GM21825 (cell line): Measurements from ENCODE around the gene FCGR3B.
"Not testable (repeated sequence)": the region's sequence is repeated elsewhere in the genome, so short reads cannot be mapped to it uniquely, and the experiment has no call there.

Source experiments
- ATAC-seq: cut with Tn5 transposase; IDR thresholded peaks from one replicate; pipeline ENCODE4 v1.9.1; 2021; ENCODE audit warnings: mild to moderate bottlenecking, moderate library complexity; ENCODE audit not compliant: unreplicated experiment

The FCGR3B gene

DNA sequence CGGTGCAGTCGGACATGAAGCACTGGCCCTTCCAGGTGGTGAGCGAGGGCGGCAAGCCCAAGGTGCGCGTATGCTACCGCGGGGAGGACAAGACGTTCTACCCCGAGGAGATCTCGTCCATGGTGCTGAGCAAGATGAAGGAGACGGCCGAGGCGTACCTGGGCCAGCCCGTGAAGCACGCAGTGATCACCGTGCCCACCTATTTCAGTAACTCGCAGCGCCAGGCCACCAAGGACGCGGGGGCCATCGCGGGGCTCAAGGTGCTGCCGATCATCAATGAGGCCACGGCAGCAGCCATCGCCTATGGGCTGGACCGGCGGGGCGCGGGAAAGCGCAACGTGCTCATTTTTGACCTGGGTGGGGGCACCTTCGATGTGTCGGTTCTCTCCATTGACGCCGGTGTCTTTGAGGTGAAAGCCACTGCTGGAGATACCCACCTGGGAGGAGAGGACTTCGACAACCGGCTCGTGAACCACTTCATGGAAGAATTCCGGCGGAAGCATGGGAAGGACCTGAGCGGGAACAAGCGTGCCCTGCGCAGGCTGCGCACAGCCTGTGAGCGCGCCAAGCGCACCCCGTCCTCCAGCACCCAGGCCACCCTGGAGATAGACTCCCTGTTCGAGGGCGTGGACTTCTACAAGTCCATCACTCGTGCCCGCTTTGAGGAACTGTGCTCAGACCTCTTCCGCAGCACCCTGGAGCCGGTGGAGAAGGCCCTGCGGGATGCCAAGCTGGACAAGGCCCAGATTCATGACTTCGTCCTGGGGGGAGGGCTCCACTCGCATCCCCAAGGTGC is 24.2 kb downstream of the FCGR3B start:
- ATAC-seq, result not testable (repeated sequence)

DNA sequence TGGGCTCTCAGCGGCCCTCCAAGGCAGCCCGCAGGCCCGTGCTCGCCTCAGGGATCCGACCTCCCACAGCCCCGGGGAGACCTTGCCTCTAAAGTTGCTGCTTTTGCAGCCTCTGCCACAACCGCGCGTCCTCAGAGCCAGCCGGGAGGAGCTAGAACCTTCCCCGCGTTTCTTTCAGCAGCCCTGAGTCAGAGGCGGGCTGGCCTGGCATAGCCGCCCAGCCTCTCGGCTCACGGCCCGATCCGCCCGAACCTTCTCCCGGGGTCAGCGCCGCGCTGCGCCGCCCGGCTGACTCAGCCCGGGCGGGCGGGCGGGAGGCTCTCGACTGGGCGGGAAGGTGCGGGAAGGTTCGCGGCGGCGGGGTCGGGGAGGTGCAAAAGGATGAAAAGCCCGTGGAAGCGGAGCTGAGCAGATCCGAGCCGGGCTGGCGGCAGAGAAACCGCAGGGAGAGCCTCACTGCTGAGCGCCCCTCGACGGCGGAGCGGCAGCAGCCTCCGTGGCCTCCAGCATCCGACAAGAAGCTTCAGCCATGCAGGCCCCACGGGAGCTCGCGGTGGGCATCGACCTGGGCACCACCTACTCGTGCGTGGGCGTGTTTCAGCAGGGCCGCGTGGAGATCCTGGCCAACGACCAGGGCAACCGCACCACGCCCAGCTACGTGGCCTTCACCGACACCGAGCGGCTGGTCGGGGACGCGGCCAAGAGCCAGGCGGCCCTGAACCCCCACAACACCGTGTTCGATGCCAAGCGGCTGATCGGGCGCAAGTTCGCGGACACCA is 25.0 kb downstream of the FCGR3B start:
- not testable (repeated sequence) for ATAC-seq

DNA sequence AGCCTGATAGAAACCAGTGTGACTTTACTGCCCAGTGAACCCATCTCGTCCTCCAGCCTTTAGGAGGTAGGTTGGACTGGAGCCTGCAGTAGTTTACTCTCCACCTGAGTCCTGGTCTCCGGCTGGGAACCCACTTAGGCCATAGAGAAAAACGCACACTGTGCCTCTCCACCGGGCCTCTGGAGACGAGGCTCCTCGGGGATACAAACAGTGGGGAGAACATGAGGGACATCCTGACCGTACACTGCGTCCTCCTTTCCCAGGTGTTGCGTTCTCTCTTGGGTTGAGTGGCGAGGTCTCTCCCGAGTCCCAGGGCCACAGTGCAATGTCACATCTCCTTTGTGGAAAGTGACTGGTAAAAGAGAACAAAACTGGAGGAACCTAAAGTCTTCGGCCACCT is 26.0 kb downstream of the FCGR3B start:
- not testable (repeated sequence) for ATAC-seq

DNA sequence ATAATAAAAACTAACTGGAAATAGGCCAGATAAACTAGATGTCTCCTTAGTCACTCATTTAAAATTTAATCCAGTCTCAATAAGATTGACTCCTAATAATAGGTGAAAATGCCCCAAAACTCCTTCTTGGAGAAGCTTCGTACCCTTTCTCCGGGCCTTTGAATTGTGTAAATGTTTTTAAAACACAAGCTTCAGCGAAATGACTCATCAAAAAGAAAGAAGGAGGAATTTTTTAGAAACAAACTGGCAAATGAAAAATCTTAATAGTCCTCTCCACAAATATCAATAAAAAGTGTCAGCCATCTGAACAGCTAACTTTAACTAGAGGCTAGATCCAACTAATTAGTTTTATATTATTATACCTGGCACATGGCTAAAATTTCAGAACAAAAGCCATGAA is 33.9 kb downstream of the FCGR3B start:
- ATAC-seq, result not testable (repeated sequence)

DNA sequence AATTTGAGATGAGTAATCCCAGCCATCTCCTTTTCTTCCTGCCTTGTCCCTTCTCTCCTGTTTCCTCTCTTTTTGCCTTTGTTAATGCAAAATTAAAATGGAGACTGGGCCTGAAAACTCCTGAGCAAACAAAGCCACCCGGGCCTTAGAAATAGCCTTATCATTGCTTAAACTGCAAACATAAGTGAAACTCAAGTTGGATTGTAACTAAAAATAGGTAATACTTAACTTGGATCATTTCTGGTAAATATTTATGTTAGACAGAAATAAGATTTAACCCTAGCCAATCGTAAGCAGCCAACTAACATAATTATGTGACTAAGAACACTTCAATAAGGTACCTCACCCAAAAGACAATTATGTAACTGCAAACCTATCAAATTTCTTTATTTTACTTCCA is 35.4 kb downstream of the FCGR3B start:
- not testable (repeated sequence) for ATAC-seq

DNA sequence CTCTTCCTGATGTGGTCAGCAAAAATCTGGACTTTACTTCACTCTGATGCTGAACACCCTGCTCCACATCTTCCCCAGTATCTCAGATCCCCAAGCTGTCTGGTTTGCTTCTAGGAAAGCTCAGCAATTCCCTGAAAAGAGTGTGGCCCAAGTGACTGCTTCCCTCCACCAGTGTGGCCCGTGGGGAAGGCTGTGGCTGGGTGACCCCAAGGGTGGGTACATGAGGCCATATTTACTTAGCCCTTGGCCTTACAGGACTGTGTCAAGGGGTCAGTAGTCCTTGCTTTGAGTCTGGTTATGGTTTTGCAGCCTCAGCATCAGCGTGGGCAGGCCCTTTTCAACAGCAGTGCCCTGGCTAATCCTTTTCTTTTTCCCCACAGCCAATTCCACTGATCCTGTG is 35.8 kb downstream of the FCGR3B start:
- ATAC-seq, result not testable (repeated sequence)

DNA sequence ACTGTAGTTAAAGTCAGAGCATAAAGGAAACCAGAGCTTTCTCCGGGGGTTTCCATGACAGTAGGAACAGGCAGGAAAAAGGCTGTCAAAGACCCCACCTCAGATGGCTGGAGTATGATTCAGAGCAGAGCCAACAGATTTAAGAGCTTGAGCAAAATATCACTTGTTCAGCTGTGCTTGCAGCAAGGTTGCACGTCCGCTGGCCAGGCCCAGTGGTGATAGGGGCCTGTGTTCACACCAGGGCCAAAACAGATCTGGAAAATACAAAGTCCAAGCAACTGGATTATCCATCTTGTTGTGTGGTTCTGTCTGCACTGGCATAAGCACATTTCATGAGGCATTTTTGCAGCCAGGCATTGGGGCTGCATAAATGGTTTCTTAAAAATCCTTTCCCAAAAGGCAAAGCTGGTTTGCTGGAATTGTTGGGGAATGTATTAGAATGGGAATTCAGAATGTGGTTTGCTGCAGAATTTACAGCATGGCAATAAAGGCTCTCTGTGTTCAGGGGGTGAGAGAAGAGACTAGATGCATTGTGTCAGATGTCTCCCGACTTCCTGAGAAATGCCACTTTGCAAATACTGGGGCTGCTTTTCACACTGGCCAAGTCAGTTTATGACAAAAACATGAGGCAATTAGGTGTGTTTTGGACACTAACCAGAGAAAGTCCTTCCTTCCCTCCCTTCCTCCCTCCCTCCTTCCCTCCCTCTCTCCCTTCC is 36.5 kb downstream of the FCGR3B start:
- ATAC-seq, result not testable (repeated sequence)

DNA sequence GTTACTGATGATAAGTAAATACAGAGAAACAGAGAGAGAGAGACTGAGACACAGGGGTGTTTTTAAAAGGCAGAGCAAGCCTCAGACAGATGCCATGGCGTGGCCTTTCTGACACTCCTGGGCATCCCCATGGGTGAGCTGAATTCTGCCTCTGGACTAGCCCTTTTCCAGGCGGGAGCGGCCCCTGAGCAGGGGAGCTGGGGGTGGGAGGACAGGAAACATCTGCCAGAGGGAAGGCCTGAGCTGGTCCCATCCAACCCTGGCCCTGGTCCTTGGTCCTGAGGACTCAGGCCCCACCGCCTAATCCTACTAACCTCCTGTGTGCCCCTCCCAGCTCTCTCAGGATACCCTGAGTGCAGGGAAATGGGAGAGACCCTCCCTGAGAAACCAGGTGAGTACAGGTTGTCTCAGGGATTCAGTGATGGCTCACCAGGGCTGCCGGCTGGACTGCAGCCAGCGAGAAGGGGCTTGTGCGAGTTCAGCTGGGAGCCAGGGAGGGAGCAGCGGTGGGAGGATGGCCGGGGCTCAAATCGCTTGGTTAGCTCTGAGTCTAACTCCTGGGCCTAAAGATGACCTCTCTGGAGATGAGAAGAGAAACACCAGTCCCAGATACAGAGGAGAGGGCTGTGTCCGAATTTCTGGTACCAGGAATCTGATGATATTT is 37.8 kb downstream of the FCGR3B start:
- not testable (repeated sequence) for ATAC-seq

DNA sequence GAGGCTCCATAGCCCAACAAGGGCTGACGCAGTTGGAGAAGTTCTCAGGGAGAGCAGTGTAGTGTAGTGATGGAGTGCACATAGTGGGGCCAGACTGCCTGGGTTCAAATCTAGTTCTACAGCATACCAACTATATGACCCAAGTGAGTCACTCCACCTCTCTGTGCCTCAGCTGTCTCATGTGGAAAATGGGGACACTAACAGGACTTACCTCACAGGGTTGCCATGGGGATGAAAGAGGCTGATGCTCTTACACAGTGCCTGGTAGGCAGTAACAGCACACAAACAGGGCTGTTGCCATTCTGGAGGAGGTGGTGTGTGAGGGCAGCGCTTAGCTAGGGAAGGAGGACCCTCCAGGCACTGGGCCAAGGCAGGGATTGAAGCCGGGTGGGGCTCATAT is 38.4 kb downstream of the FCGR3B start:
- not testable (repeated sequence) for ATAC-seq

DNA sequence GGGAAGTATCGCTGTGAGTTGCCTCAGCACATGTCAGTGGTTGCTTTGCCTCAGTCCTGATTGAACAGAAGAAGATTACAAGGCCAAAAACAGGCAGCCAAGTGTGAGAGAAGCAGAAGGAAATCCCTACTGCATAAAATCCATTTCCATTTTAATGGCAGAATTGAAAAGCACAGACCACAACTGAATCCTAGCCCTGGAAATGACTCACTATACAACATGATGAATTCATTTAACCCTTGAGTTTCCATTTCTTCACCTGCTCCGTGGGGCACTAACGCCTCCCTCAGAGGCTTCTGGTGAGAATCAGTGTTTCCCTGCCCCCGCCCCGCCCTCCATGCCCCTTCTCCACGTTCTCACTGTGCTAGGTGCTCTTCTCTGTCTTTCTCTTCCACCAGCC is 41.1 kb downstream of the FCGR3B start:
- not testable (repeated sequence) for ATAC-seq

DNA sequence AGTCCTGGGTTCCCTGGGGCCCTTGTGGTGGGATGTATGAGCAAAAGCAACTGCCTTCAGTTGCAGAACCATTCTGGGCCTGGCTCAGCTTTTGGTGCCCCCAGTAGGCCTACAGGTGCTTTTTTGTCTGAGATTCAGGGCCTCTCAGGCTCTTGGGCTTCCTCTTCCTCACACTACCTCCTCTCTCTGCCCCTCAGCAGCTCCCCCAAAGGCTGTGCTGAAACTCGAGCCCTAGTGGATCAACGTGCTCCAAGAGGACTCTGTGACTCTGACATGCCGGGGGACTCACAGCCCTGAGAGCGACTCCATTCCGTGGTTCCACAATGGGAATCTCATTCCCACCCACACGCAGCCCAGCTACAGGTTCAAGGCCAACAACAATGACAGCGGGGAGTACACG is 41.6 kb downstream of the FCGR3B start:
- not testable (repeated sequence) for ATAC-seq

DNA sequence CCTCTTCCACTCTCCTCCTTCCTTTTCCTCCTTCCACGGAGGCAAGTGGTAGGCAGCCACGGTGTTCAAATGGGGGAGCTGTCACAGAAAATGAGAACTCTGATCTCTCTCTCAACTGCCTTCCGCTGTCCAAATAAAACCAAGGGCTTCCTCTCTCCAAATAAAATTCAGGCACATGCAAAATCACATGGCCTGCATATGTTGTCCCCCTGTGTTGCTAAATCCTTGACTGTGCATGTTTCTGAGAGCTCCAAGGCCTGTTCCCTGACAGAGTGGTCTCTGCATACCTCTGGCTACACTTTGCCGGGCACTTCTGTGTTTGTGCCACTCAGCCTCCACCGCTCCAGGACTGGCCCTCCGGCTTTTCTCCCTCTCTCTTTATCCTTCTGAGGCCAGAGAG is 42.4 kb downstream of the FCGR3B start:
- not testable (repeated sequence) for ATAC-seq

DNA sequence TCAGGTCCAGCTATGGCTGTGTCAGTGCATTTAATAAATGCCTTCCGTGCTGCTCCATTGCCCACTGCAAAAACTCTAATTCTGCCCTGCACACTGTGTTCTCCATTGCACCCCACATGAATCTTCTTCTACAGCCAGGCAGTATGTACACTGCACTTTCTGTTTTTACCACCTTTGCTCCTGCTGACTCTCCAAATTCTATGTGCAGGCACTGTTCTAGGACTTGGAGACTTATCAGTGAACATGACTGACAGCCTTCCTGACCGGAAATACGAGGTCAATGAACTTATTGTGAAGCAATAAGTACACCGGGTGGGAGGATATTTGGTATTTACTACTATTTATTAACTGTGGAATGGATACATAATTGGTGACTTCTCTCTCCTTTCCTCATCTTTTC is 48.1 kb downstream of the FCGR3B start:
- ATAC-seq, result not testable (repeated sequence)

DNA sequence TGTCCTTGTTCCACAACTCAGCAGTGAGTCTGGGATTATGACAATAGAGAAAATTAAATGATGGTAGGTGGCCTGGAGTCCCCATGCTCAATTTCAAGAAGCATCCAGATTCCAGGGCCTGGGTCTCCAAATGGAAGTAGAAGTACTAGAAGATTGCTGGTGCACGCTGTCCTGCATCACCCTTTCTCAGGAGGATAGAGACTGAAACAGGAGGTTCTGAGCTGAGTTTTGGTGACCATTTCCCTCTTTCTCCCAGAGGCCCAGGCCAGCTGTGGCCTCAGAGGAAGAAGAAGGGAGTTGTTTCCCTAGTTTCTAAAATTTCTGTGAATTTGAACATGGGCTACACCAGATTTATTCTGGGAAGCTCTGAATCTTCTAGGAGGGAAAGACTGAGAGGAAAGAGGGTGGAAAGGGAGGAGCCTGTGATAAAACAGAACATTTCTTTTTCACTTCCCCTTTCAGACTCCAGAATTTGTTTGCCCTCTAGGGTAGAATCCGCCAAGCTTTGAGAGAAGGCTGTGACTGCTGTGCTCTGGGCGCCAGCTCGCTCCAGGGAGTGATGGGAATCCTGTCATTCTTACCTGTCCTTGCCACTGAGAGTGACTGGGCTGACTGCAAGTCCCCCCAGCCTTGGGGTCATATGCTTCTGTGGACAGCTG is 50.0 kb downstream of the FCGR3B start:
- peak; percentile 70 for ATAC-seq

DNA sequence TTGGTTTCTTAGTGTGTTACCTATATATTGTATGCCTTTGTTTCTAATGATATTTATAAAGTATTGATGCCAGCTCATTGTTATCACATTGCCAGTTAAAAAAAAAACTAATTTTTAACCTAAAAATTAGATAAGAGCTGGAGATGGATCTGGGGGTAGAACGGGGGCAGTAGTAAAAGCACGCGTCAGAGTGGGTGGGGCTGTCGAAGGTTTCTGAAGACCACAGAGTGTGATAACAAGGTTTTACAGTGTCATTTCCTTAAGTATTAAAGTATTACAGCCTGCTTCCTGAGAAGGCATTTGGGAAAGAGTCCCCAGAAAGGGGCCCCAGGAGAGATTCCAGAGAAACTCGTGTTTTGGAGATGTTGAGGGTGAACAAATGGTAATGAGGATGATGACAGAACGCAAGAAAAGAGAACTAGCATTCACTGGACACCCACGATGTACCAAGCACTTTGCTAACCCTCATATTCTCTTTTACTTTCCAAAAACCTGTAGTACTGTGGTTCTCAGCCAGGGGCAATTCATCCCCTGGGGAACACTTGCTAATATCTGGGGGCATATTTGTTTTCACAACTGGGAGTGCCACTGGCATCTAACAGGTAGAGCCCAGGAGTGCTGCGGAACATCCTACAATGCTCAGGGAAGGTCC is 51.0 kb downstream of the FCGR3B start:
- ATAC-seq, result not testable (repeated sequence)

DNA sequence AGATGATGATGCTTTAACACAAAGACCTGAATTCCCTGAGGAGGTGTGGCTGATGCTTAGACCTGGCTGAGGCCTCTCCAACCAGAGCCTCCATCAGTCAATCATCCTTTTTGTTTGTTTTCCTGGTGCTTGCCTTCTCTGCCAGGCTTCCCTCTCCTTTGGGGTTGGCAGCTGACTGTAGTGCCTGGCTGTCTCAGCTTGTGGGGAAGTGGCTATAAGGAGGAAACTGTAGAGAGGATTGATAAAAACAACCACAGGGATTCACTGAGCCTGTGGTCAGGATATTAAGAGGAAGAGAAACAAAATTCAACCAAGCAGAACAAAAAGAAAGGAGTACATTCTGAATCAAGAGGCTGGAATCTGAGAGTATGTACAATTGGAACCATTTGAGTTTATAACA is 54.3 kb downstream of the FCGR3B start:
- not testable (repeated sequence) for ATAC-seq
